ENCODE data around the gene KLB.
A peak's percentile ranks its signal among the peaks of the same experiment; 100 is the strongest.
"Not testable (repeated sequence)": the region's sequence is repeated elsewhere in the genome, so short reads cannot be mapped to it uniquely, and the experiment has no call there.

The KLB gene

GRCh38 chr4:39406763-39407583, at the start of gene KLB:
Gene KLB (plus strand): TSS chr4:39406930. CDS start chr4:39406950, 20 bp downstream.
- H3K27ac ChIP-seq, result no peak within 1 kb of the TSS
- H3K36me3 ChIP-seq, result no peaks in the 10 kb centered on the region
- H3K9me3 ChIP-seq (ENCODE audit: severe bottlenecking), result no peaks in the 10 kb centered on the region
- DNase-seq, result no peak
- no peak within 1 kb of the TSS for H3K4me3 ChIP-seq (ENCODE audit: low read depth, low read length)
- TF ChIP-seq CTCF (IDR thresholded peaks at IDR 0.05; ENCODE audit: low read depth, low read length), result no peak
- no peaks in the 10 kb centered on the region for H3K27me3 ChIP-seq (ENCODE audit: insufficient read depth, low read depth, severe bottlenecking)

- no peak for TF ChIP-seq CTCF (IDR thresholded peaks at IDR 0.05; ENCODE audit: low read depth, low read length)
- H3K36me3 ChIP-seq, result peaks cover 31% of the 10 kb centered on the region
- H3K4me3 ChIP-seq (ENCODE audit: low read depth, low read length), result no peak overlapping the region
- no peaks in the 10 kb centered on the region for H3K27me3 ChIP-seq (ENCODE audit: insufficient read depth, low read depth, severe bottlenecking)
- DNase-seq, result no peak
- no peak overlapping the region for H3K27ac ChIP-seq
- H3K9me3 ChIP-seq (ENCODE audit: severe bottlenecking), result no peaks in the 10 kb centered on the region
Measured at GRCh38 chr4:39357002-39357401, 49.7 kb upstream of the KLB start.

GRCh38 chr4:39360611-39361010, 46.1 kb upstream of the KLB start:
- peaks cover 23% of the 10 kb centered on the region for H3K36me3 ChIP-seq
- H3K4me3 ChIP-seq (ENCODE audit: low read depth, low read length); H3K27ac ChIP-seq; H3K9me3 ChIP-seq (ENCODE audit: severe bottlenecking); H3K27me3 ChIP-seq (ENCODE audit: insufficient read depth, low read depth, severe bottlenecking); DNase-seq: not testable (repeated sequence)

- no peaks in the 10 kb centered on the region for H3K27me3 ChIP-seq (ENCODE audit: insufficient read depth, low read depth, severe bottlenecking)
- TF ChIP-seq CTCF (IDR thresholded peaks at IDR 0.05; ENCODE audit: low read depth, low read length), result no peak
- peaks cover 5% of the 10 kb centered on the region for H3K9me3 ChIP-seq (ENCODE audit: severe bottlenecking)
- no peak for DNase-seq
- peaks cover 22% of the 10 kb centered on the region for H3K36me3 ChIP-seq
- H3K4me3 ChIP-seq (ENCODE audit: low read depth, low read length), result no peak overlapping the region
- H3K27ac ChIP-seq, result no peak overlapping the region
Measured at GRCh38 chr4:39362827-39363226, 43.9 kb upstream of the KLB start.

GRCh38 chr4:39363773-39364393, 42.8 kb upstream of the KLB start:
- no peaks in the 10 kb centered on the region for H3K27me3 ChIP-seq (ENCODE audit: insufficient read depth, low read depth, severe bottlenecking)
- peaks cover 18% of the 10 kb centered on the region for H3K36me3 ChIP-seq
- no peak for DNase-seq
- H3K9me3 ChIP-seq (ENCODE audit: severe bottlenecking), result peaks cover 5% of the 10 kb centered on the region
- no peak overlapping the region for H3K4me3 ChIP-seq (ENCODE audit: low read depth, low read length)
- TF ChIP-seq CTCF (IDR thresholded peaks at IDR 0.05; ENCODE audit: low read depth, low read length), result no peak
- H3K27ac ChIP-seq, result no peak overlapping the region

GRCh38 chr4:39365360-39365759, 41.4 kb upstream of the KLB start:
- peak overlapping the region; percentile 95 for H3K4me3 ChIP-seq (ENCODE audit: low read depth, low read length)
- no peak for TF ChIP-seq CTCF (IDR thresholded peaks at IDR 0.05; ENCODE audit: low read depth, low read length)
- no peaks in the 10 kb centered on the region for H3K27me3 ChIP-seq (ENCODE audit: insufficient read depth, low read depth, severe bottlenecking)
- H3K9me3 ChIP-seq (ENCODE audit: severe bottlenecking), result peaks cover 5% of the 10 kb centered on the region
- no peak for DNase-seq
- H3K27ac ChIP-seq, result peak overlapping the region; percentile 93
- H3K36me3 ChIP-seq, result peaks cover 15% of the 10 kb centered on the region
